ENCODE measurements around the gene CRB3.

CRB3 gene

DNA sequence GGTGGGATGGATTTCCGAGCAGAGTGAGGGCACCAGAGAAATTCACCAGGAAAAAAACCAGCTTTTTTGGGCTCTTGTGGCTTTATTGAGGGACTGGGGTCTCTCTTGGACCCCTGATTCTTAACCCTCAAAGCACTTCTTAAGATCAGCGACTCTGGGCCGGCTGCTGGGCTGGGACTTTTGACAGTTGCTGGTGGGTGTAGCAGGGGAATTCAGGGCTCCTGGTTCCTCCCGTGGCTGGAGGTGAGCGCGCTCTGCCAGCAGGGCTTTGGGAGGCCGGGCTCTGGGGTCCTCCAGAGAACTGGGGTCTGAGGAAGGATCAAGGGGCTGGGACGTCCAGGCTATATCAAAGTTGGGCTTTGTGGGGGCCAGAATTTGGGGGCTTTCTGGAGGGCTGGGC lies 3.3 kb downstream of the CRB3 start:
- no peak for DNase-seq

DNA sequence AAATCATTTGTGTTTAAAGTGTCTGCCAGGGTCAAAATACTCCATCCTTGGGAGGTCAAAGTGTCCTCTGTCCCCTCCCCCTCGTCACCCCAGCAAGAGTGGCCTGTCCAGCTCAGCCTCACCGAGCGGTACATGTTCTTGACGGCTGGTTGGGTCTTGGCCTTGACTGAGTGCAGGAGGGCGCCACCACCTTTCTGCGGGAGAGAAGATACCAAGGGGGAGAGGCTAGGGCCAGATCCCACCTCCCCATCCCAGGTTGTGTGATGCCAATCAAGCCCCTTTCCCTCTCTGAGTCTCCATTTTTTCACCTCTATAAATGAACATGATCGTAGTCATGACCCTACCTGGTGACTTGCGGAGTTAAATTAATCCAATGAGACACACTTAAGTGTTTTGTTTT lies 6.1 kb downstream of the CRB3 start:
- DNase-seq = no peak

DNA sequence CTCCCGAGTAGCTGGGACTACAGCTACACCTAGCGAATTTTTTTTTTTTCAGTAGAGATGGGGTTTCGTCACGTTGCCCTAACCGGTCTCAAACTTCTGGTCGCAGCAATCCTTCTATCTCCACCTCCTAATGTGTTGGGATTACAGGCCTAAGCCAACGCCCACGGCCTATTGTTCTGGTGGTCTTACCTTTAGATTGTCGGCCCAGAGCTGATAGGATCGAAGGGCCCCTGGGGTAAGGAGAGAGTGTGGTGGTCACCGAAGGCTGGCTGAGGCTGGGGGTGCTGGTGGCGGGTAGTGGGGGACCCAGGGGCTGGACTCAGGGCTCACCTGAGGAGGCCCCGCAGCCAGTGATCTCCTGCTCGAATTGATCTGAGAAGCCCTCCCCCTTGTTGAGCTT lies 7.0 kb downstream of the CRB3 start:
- DNase-seq = no peak

DNA sequence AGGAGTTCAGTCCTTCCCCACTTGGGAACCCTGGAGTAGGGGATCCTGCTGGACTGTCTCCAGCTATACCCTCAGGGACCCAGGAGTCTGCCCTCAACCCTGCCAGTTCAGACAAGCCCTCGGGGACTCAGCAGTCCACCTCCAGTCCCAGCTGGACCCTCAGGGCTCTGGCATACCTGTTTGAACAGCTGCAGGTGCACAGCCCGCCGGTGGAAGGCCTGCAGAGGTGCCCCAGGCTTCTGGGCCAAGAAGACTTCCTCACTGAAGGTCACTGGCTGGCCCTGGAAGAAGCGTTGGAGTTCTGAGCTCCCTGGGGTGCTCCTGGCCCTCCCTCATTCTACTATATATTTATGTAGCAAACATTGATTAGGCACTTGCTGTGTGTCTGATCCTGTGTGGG lies 8.6 kb downstream of the CRB3 start:
- no peak for DNase-seq

DNA sequence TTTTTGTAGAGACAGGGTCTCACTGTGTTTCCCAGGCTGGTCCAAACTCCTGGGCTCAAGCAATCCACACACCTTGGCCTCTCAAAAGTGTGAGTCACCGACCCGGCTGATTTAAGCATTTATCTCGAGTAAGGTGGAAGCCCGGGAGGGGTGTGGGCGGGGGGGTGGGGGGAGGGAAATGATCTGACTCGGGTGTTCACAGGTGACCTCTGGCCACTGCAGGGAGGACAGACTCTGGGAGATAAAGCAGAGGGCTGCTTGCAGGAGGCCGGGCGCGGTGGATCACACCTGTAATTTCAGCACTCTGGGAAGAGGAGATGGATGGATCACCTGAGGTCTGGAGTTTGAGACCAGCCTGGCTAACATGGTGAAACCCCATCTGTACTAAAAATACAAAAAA lies 9.6 kb downstream of the CRB3 start:
- DNase-seq = no peak

DNA sequence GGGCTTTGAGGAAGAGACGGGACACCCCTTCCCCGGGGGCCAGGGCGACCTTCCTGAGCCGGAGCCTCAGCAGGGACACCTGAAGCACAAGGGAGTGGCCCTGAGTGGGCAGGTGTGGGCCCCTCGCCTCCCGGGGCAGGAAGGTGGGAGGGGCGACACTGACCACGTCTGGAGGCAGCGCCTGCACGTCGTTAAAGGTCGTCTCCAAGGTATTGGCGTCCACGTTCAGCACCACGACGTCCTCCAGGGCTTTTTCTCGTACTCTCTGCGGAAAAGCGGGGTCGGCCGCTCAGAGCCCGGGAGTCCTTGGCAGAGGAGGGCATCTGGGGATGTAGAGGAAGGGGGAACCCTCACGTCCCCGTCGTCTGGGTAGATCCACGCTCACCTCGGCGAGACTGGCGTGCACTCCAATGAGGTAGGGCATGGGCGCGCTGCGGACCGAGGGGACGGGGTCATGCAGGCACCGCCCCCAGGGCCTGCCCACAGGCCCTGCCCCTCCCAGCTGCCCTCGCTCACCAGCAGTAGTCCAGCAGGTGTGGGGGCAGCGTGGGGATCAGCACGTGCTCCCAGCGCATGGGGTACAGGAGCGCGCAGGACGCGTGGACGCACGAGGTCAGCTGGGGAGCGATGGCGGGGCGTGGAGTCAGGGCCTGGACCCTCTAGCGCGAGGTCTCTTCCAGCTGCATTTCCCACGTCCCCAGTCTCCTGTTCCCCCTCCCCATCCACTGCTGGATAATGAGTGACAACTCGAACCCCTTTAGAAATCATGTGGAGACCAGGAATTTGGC lies 11.4 kb downstream of the CRB3 start:
- DNase-seq = no peak

DNA sequence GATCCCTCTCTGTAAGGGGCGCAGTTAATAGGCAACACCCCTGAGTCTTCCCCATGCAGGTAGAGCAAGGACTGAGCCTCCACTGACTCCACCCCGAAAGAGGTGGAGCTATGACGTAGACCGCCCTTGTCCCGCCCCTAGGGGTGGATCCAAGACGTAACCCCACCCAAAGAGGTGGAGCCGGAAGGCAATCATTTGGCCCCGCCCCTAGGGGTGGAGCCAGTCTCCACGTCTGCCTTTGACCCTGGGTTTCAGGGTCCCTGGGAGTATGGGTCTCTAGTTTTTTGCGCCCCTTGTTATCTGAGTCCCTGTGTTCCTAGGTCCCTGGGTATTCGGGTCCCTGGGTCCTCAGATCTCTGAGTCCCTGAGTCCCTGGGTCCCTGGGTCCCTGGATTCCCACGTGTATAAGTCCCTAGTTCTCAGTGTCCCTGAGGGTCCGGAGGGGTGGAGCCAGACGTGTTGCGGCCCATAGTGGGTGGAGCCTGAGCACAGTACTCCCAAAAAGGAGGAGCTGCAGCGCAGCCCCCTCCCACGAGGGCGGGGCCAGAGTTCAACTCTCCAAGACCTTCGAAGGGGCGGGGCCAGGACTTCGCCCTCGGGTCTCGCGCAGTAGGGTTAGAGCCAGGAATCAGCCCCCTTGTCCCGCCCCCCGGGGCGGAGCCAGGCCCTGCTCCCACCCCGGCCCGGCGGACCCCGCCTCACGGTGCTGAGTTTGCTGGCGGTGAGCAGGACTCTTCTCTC lies 12.3 kb downstream of the CRB3 start:
- DNase-seq = no peak

DNA sequence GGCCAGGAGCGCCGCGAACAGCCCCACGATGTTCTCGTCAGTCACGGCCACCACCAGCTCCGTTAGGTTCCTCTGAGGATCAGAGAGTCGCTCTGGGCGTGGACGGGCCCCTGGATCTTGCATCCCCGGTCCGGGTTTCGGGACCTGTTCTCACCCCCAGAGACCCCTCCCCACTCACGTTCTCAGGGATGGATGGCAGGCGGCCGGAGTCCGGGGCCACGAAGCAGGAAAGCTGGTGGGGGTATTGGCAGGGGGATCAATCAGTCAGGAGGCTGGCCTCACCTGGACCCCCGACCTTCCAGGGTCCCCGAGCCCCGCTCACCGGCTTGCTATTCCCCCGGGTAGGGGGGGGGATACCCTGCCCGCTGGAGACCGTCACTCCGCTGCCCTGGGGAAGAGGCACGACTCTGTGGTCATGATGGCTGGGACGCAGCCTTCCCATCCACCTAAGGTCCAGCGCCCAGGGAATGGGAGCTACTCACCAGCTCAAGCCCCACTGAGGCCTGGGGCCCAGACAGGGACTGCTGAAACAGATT lies 12.9 kb downstream of the CRB3 start:
- DNase-seq = no peak

DNA sequence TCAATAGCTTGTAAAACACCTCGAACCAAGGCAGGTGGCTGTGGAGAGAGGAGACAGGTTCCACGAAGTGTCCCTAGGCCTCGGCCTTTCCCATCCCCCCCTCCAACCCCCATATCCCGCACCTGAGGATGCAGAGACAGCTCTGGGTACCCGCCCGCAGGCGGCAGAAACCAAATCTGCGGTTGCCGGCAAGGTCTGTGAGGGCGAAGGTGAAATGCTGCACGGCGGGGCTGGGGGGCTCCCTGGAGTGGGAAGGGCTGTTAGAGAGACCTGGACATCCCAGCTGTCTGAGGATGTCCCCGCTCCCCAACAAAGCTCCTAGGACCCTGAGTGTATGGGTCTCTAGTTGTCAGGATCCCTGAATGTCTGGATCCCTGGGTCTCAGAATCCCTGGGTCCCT lies 14.7 kb downstream of the CRB3 start:
- no peak for DNase-seq

DNA sequence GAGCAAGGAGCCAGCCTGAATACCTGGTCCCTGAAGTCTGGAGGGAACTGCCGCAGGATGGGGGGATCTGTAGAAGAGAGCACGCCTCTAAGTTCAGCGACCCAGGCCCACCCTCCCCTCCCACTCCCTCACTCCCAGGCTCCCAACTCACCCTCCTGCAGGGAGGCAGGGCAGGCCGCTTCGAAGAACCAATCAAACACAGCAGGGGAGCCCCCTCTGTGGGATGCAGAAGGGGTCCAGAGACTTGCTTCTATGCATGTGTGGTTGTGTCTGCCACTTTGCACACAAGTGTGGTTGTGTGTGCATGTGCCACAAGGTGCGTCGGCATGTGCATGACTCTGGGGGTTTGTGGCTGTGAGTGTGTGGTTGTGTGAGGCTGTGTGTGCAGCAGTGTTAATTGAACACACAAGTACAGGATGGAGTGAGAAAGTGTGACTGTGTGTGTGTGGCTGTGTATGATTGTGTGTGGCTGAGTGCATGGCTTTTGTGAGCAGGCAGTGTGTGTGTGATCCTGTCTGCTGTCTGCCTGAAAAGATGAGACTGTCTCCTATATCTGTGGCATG lies 15.8 kb downstream of the CRB3 start:
- no peak for DNase-seq

DNA sequence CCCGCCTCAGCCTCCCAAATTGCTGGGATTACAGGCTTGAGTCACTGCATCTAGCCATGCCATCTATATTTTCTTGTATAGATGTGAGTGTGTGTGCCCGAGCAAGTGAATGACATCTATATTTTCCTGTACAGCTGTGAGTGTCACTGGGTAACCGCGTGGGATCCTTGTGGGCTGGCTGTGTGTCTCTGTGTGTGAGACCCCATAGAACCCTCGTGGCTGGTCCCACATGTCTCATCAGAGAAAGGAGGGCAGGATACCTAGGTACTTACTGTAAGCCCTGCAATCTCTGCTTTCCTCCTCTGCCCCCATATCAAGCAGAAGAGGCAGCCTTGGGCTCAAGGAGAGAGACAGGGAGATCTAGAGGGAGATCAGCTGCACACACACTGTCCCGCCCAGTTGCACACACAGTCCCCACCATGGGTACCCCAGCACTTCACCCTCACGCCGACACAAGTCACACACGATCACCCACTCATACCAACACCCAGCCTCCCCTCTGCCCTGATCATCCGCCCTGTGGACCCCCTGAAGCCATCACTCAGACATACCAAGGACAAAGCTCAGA lies 16.9 kb downstream of the CRB3 start:
- DNase-seq = no peak

DNA sequence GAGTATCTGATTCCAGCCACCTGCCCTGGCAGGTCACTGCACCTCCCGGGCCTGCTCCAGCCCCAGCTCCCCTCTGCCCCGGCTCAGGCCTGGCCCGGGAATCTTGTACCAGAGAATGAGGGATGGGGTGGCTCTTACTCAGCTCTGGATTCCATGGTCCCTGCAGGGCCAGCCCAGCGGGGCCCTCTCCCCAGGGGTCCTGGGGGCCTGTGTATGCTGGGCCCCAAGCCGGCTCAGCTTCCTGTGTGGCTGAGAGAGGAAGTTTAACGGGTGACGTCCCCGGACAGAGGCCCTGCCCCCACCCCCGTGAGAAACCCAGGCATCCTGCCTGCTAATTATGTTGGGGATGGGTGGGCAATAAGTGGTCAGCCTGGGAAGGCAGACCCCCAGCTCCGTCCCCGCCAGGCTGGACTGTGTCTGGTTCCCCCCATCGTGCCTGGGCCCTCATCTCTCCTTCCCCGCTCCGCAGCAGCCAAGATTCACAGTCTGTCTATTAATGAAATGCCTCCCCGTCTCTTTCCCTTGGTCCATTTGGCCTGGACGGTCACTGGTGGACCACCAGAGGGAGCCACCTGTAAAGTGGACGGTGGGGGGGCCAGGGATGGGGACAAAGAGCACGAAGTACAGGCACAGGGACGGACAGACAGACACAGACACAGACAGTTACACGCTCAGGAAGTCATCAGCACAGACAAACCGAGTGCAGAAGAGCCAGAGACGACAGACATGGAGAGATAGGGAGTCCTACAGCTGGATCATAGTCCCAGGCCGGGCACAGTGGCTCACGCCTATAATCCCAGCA lies 17.7 kb downstream of the CRB3 start, which contains the start of gene DENND1C:
Gene DENND1C (minus strand): TSS at position 247 of the 802 bp plus-strand sequence. CDS start 92 bp downstream, at position 155.
- no peak for DNase-seq

DNA sequence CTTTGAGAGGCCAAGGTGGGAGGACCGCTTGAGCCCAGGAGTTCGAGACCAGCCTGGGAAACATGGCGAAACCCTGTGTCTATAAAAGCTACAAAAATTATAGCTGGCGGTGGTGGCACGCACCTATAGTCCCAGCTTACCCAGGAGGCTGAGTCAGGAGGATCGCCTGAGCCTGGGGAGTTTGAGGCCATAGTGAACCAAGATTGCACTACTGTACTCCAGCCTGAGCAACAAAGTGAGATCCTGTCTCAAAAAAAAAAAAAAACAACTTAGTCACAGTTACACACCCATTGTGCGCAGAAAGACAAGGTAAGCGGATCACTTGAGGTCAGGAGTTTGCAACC lies 18.2 kb downstream of the CRB3 start:
- no peak for DNase-seq

DNA sequence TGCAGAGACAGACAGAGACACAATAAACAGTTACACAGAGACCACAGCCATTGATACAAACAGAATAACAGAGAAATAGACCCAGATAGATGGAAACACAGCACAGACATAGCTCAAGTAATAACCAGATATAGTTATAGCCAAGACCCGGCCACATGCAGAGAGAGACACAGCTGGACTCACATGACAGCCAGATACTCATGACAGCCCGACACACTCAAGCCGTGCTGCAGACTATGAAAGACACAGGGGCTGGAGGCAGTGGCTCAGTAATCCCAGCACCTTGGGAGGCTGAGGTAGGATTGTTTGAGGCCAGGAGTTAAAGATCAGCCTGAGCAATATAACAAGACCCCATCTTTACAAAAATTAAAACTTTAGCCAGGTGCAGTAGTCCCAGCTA lies 19.2 kb downstream of the CRB3 start:
- no peak for DNase-seq

DNA sequence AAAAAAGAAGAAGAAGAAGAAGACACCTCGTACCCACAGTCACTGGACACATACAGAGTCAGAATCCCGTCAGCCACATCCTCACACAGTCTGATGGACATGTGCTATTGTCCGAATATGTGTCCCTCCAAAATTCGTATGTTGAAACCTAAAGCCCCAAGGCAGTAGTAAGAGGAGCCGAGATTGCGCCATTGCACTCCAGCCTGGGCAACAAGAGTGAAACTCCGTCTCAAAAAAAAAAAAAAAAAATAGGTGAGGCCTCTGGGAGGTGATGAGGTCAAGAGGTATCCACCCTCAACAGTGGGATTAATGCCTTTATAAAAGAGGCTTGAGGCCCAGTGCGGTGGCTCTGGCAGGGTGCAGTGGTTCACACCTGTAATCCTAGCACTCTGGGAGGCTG lies 20.2 kb downstream of the CRB3 start:
- DNase-seq = no peak

DNA sequence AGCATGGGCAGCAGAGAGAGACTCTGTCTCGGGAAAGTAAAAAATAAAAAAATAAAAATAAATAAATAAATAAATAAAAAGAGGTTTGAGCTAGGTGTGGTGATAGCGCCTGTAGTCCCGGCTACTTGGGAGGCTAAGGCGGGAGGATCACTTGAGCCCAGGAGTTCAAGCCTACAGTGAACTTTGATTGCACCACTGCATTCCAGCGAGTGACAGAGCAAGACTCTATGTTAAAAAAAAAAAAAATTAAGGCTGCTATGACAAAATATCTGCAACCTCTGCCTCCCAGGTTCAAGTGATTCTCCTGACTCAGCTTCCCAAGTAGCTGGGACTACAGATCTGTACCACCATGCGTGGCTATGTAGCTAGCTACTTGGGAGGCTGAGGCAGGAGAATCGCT lies 20.8 kb downstream of the CRB3 start:
- DNase-seq = no peak

DNA sequence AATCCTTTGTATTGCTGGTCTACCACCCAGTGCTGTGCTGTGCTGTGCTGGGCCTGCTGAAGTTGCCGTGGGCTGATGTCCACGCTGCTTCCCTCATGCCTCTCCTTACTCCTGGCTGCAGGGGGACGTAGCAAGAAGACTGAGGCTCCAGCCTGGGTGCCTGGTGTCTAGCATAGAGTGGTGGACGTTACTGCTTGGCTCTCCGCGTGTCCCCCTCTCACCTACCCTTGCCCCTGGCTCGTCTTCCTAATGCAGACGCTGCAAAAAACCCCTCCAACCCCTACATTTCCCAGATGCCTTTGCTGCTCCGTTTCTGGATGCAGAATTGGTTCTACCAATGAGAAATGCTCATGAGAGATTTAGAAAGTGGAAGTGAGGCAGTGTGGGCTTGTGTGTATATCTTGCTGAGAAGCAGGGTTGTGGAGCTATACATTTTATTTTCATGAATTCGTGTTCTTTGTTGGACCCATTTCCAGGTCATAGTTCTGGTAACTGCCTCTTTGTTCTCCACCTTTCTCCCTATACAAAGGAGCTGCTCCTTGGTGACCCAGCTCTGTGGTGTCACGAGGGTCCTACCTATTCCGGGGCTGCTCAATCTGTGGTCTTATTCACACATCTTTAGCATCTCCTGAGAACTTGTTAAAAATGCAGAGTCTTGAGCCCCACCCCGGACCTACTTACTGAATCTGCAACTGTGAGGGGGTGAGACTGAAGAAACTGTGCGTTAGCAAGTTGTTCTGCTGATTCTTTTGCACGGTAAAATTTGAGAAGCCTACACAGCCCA lies 25.4 kb downstream of the CRB3 start:
- no peak for DNase-seq

DNA sequence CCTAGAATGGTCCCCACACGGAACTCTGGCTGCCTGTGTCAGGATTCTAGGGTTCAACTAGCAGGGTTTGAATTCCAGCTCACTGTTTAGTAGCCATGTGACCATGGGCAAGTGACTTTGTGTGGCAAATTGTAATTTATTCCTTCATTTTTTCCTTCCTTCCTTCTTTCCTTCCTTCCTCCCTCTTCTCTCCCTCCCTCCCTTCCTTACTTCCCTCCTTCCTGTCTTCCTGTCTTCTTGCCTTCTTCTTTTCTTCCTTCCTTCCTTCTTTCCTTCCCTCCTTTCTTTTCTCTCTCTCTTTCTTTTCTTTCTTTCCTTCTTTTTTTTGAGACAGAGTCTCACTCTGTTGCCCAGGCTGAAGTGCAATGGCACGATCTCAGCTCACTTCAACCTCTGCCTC lies 26.1 kb downstream of the CRB3 start:
- no peak for DNase-seq

DNA sequence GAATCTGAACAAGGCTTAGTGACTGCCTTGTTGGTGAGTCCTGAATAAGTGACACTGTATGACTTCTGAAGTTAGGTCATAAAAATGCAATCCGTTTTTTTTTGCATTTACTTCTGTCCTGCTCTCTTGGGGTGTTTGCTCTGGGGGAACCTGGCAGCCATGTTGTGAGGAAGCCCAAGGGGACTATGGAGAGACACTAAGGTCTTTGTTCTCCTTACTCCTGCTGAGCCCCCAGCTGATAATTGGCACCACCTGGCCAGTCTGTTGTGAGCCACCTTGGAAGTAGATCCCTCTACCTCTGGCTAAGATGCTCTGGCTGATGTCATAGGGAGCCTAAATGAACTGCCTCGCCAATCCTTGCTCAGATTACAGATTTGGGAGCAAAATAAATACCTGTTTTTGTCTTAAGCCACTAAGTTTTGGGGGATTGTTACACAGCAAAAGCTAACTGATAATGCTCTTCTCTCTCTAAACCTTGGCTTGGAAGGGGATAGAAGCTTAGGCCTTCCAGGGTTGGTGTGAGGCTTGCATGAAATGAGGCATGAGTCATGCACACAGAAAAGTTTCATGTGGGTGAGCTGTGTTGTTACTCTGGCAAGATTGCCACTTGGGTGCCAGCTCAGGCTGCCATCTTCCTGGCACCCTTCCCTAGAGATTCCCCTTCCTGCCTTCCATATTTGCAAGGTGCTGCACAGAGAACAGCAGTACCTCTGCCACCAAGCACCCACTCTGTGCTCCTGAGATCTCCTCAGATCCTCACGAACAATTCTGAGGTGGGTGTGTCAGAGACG lies 27.9 kb downstream of the CRB3 start:
- no peak for DNase-seq

DNA sequence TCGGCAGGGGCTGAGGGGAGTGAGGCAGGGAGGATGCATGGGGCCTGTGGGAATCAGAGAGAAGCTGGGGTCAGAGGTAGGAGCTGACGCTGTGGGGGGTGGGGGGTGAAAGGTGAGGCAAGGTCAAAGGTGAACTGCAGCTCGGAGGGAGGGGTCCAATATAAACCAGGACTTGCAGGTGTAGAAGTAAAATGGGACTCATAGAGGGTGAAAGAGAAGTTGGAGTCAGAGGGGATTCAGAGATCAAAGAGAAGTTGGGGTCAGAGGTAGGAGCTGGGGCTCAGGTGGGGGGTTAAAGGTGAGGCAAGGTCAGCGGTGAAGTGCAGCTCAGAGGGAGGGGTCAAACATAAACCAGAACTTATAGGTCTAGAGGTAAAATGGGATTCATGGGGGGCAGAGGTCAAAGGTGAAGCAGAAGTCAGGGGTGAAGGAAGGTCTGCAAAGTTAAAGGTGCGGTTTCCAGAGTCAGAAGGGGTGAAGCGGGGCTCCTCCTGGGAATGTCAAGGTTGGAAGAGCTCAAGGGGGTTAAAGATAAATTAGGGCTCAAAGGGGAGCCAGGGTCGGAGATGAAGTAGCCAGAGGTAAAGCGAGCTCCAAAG lies 30.5 kb downstream of the CRB3 start:
- no peak for DNase-seq

DNA sequence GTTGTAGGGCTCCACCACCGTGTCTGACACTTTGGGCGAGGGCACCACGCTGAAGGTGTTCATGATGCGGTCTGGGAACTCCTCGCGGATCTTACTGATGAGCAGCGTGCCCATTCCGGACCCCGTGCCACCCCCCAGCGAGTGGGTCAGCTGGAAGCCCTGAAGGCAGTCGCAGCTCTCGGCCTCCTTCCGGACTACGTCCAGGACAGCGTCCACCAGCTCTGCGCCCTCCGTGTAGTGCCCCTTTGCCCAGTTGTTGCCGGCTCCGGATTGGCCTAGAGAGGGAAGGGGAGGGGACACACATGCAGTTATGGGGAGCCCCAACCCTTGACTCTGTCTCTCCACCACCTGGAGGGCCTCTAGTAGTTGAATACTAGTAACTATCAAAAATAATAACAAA lies 31.9 kb downstream of the CRB3 start:
- DNase-seq = no peak

Data from activated gamma-delta T cell (primary cell).